ENCODE data around the gene CEP135. TPM values are rescaled to one million over a fixed set of nuclear protein-coding genes. Genes with fewer than 3 reads are reported as not detected.

CEP135 gene, protein sequence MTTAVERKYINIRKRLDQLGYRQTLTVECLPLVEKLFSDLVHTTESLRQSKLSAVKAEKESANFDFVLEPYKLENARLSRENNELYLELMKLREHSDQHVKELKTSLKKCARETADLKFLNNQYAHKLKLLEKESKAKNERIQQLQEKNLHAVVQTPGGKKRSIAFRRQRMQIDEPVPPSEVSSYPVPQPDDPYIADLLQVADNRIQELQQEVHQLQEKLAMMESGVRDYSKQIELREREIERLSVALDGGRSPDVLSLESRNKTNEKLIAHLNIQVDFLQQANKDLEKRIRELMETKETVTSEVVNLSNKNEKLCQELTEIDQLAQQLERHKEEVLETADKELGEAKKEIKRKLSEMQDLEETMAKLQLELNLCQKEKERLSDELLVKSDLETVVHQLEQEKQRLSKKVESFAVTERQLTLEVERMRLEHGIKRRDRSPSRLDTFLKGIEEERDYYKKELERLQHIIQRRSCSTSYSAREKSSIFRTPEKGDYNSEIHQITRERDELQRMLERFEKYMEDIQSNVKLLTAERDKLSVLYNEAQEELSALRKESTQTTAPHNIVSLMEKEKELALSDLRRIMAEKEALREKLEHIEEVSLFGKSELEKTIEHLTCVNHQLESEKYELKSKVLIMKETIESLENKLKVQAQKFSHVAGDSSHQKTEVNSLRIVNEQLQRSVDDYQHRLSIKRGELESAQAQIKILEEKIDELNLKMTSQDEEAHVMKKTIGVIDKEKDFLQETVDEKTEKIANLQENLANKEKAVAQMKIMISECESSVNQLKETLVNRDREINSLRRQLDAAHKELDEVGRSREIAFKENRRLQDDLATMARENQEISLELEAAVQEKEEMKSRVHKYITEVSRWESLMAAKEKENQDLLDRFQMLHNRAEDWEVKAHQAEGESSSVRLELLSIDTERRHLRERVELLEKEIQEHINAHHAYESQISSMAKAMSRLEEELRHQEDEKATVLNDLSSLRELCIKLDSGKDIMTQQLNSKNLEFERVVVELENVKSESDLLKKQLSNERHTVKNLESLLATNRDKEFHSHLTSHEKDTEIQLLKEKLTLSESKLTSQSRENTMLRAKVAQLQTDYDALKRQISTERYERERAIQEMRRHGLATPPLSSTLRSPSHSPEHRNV
- total RNA-seq, result 1.8 and 3.4 TPM in 2 replicates

DNA sequence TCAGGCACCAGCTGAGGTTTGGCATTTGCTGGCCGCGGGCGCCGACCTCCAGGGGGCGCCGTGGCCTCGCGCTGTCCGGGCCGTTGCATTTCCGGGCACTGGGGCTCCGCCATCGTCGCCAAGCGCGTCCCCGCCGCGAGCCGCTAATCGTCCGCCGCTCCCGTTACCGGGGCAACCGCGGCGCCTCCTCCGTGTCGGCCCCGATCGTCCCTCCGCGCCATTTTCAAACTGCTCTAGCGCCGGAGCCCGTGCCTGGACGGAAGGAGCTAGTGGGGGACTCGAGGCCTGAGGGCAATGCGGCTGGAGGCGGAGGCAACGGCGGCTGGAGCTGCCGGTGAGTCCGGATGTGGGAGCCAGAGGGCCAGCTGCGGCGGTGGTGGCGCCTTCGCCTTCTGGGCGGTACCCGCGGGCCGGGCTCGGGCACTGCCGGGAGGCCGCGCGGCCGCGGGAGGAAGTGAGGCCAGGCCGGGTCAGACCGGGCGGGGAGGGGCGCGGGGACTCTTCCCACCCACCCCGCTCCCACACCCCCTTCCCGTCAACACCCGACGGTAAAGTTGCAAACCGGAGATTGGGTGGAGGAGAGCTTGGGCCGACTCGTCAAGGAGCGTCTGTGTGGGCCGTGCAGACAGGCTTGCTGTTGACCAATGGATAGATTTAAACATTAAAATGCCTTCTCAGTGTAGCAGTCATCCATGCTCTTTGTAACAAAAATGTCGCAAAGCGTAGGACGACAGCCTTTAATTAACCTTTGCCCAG is at the start of gene CEP135:
CEP135 (plus strand) TSS at position 220 of the 756 bp plus-strand sequence. CDS start 3,186 bp downstream, outside the sequence.

Other genes with a start within 250 kb of the CEP135 start
- gene EXOC1L, start 129.2 kb upstream of the CEP135 start, total RNA-seq, result not detected in 2 replicates
- 15.6 and 28.5 TPM in 2 replicates for gene EXOC1, start 95.3 kb upstream of the CEP135 start, total RNA-seq

Data from mesangial cell (primary cell).